GM12878 (cell line): Measurements from ENCODE around the gene HMMR.

ENCODE experiments used
- CTCF ChIP-seq, 3 experiments: IDR thresholded peaks in 2 of 3; conservative IDR thresholded peaks in 1 of 3; 2 replicates each; pipeline ENCODE4 v1.5.1; 2011; ENCODE audit warnings: low read depth in 3 of 3, low read length in 3 of 3, mild to moderate bottlenecking in 3 of 3, control low read depth in 2 of 3, moderate library complexity in 2 of 3, inconsistent platforms in 1 of 3, mixed read lengths in 1 of 3; ENCODE audit not compliant: control insufficient read depth in 2 of 3, insufficient read depth in 1 of 3; ENCODE audit errors: extremely low read depth in 1 of 3
- POLR2AphosphoS5 ChIP-seq: IDR thresholded peaks from 2 replicates; pipeline ENCODE4 v1.6.1; 2011; ENCODE audit warnings: mild to moderate bottlenecking, low read length, inconsistent platforms
- SPI1 ChIP-seq: IDR thresholded peaks from 2 replicates; pipeline ENCODE4 v1.6.1; 2011; ENCODE audit warnings: low read depth, mild to moderate bottlenecking, low read length, moderate library complexity, borderline replicate concordance; ENCODE audit not compliant: insufficient read depth

GRCh38 chr5:163532171-163533084 is 72.0 kb downstream of the HMMR start:
- TF ChIP-seq CTCF (IDR thresholded peaks at IDR 0.05 in 2 of 3, conservative IDR thresholded peaks at IDR 0.05 in 1 of 3; ENCODE audit: control insufficient read depth in 2 of 3, extremely low read depth in 1 of 3, insufficient read depth in 1 of 3, low read depth in 3 of 3, low read length in 3 of 3) (no peak), SPI1 (no peak), POLR2AphosphoS5 (no peak)
